GM18870 (cell line): ENCODE data around the gene BAIAP2.

Experiments used
- ATAC-seq: cut with Tn5 transposase; IDR thresholded peaks from one replicate; pipeline ENCODE4 v1.9.1; 2021; ENCODE audit warnings: moderate library complexity; ENCODE audit not compliant: unreplicated experiment

The BAIAP2 gene

DNA sequence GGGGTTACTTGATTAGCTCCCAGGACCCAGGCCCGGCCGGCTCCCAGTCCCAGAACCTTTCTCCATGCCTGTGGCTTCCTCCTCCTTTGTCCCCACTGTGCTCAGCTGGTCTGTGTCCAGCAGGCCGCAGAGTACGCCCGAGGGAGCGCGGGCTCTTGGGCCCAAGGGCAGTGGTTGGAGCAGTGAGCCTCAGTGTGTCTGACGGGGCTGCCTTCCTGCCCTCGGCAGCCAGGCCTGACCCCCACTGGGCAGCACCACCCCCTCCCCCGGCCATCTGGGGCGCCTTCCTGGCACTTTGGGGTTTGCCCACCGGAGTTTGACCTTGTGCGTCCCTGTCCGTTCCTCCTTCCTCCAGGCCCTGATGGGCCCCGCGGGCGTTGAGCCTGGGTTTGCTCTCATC is 67.9 kb downstream of the BAIAP2 start:
- no peak for ATAC-seq

DNA sequence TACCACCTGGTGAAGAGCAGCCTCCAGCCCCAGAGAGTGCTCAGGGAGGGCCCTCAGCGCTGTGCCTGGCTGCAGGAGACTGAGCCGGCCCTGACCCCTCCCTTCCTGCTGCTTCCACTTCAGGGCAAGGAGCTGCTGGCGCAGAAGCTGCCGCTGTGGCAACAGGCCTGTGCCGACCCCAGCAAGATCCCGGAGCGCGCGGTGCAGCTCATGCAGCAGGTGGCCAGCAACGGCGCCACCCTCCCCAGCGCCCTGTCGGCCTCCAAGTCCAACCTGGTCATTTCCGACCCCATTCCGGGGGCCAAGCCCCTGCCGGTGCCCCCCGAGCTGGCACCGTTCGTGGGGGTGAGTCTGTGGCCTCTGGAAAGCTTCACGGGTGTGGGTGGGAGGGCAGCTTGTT is 68.4 kb downstream of the BAIAP2 start:
- ATAC-seq, result no peak

DNA sequence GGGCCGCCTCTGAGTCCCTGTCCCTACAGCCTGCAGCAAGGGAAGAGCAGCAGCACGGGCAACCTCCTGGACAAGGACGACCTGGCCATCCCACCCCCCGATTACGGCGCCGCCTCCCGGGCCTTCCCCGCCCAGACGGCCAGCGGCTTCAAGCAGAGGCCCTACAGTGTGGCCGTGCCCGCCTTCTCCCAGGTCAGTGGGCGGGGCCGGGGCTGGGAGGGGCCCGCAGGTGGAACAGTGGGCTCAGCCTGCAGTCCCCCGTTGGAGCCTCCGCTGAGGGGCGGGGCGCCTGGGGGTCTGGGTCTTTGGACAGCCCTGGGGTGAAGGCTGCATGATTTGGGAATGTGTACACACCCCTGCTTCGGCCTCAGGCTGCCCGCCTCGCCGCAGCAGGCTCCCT is 71.8 kb downstream of the BAIAP2 start:
- no peak for ATAC-seq

- no peak for ATAC-seq
Observed at GRCh38 chr17:81108220-81108619, 73.3 kb downstream of the BAIAP2 start.

DNA sequence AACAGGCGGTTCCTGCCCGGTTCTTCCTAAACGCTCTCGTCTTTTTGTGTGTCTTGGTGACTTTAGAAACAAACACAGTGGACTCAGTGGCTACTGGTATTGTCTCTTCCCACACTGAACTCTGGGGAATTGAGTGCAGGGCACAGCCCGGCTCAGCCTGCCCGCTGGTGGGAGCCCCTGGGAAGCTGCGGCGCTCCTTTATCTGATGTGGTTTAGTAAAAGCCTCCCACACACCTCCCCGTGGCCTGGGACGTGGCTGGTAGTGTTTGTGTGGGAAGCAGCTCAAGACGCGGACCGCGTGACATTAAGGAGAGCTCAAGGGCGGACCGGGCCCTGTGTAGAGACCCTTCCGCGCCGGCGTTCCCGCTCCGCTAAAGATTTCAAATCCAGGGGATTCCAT is 75.0 kb downstream of the BAIAP2 start:
- no peak for ATAC-seq

- no peak for ATAC-seq
Observed at GRCh38 chr17:81110488-81111040, 75.6 kb downstream of the BAIAP2 start.

DNA sequence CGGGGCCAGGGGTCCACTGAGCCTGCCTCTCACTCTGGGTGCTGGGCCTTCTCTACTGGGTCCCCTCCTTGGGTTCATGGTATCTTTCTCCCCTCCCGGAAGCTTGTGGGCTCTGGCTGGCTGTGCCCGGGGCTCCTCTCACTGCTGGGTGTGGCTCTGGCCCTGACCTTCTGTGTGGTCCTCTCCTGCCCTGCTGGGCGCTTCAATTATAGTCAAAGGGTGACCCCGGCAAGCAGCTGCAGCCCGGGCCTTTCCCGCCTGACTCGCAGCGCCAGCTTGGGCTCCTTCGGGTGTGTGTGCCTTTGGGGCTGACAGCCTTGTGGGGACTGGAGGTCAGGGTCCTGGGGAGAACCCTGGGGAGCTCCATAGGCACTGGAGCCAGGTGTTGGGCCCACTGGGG is 76.1 kb downstream of the BAIAP2 start:
- no peak for ATAC-seq

DNA sequence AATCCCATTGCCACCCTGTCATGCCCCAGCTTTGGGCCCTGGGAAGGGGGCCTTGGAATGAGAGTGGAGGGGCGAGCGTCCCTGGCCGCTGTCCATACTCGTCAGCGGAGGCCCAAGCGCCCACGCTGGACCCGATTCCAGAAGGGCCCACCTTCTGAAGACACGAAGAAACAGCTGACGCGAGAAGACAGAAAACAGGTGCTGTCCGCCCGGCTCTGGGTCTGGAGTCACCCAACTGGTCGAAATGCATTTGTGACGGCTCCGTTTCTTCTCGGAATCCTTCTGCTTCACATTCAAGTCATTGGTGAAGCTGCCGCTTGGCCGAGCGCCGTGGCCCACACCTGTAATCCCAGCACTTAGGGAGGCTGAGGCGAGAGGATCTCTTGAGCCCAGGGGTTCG is 77.5 kb downstream of the BAIAP2 start:
- no peak for ATAC-seq

- ATAC-seq, result no peak
Observed at GRCh38 chr17:81113158-81113724, 78.3 kb downstream of the BAIAP2 start.

DNA sequence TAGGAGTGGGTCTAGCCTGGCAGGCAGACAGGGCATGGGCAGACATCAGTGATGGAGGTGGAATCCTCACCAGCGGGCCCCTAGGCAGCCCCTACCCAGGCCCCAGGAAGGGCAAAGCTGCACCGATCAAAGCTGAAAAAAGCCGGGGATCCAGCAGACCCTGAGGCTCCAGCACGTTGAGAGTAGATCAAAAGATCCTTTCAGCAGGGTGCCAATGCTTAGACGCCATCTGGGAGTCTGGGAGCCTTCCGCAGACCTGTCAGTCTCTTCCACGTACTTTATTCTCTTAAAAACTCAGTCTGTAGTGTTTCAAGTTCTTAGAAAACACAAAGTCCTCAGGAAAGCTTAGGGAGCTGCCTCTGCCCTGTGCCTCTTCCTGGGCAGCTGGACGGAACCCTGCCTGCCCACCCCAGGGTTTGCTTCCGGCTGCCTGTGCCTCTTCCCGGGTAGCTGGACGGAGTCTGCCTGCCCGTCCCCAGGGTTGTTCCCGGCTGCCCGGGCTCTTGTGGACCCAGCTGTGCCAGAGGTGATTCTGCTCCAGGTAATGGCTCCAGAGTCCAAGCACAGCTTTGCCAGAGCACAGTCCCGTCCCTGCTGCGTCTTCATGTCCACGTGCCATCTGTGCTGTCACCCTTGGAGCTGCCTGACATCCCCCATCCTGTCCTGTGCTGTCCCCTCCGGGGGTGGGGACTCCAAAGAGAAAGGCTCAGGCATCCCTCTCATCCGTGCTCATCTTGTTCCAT is 79.6 kb downstream of the BAIAP2 start:
- no peak for ATAC-seq

DNA sequence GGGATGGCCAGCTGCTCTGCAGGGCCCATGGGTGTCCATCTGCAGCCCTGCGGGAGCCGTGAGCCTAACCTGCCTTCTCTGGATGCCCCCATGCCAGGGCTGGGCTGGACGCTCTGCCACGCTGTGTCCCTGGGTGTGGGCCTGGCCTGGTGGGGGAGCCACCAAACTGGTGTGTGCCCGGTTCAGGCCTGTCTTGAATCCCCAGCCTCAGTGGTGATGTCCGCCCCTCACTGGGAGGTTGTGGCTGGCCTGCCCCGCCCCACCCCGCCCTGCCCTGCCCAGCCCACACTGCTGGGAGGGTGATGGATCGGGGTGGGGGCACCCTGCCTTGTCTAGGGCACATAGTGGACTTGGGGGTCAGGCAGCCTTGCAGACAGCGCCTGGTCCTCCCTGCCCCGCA is 80.3 kb downstream of the BAIAP2 start:
- no peak for ATAC-seq

- no peak for ATAC-seq
Observed at GRCh38 chr17:81115749-81116464, 81.0 kb downstream of the BAIAP2 start.

GRCh38 chr17:81116704-81117103 is 81.8 kb downstream of the BAIAP2 start:
- ATAC-seq, result no peak

DNA sequence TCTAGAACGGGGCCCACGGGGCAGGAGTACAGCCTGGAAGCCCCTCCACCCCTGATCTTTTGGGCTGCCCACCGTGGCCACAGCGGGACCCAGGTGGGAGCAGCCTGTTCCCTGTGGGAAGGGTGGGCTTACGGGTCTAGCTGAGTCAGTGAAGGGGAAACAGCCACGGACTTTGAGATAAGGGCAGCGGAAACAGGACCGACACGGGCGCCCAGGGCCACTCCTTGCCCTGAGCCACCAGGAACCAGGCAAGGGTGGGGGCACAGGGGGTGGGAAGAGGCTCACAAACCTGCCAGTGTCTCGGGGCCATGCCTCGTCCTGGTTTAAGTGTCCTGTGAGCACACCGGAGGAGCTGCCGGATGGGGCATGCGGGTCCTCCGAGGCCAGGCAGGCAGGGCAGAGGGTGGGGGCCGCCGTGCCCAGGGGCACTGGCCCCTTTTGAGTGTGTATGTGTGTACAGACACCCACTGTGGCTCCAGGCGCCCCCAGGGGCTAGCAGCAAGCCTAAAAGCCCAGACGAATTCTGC is 82.8 kb downstream of the BAIAP2 start:
- ATAC-seq, result no peak

GRCh38 chr17:81118308-81119221 is 83.6 kb downstream of the BAIAP2 start:
- ATAC-seq, result no peak

- ATAC-seq, result no peak
Observed at GRCh38 chr17:81119223-81120148, 84.5 kb downstream of the BAIAP2 start.

DNA sequence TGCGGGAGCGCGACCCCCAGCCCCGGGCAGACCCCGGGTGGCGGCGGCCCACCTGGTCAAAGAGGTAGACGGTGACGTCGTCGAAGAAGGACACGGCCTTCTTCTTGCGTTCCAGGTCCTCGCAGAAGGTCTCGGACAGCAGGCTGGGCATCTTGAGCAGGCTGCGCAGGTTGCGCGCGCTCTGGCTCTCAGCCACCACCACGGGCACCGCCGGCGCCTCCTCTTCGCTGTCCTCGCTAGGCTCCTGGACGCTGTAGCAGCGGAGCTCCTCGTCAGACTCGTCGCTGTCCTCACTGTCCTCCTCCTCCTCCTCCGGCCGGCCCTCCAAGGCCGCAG is 85.2 kb downstream of the BAIAP2 start:
- ATAC-seq, result no peak

- ATAC-seq, result no peak
Observed at GRCh38 chr17:81120695-81121621, 86.0 kb downstream of the BAIAP2 start.
